Heart left ventricle (tissue), 13 donors: ENCODE data around the gene PTPRN2.

Experiments used
- CTCF ChIP-seq, 12 donors: fragments of 200-600 bp; sonication (generic) in 4 of 12; IDR thresholded peaks; one replicate each; pipeline versions ENCODE4 v1.5.0 to v1.8.0; 2018 to 2022; ENCODE audit warnings: antibody characterized with exemption in 12 of 12, mild to moderate bottlenecking in 5 of 12
- POLR2A ChIP-seq, 2 donors: fragments of 450-650 bp; IDR thresholded peaks; one replicate each; pipeline ENCODE4 v1.6.1; 2017; ENCODE audit warnings: antibody characterized with exemption in 2 of 2, mild to moderate bottlenecking in 2 of 2, moderate library complexity in 2 of 2
- donor health status: ischemic (EF 13 %, LVEDD 7.1; RV severe dilation, severe dysfunction).
- donor health status: DM: no; HTN: yes; CAD: no.
- donor health status: DM: no; HTN: no; CAD: no.
- donor health status: ischemic (EF 25% LVEDD 6.9; RV normal size, moderate dysfunction).
- donor health status: ischemic (EF 25% LVEDD 5.7; RV mildly dilated, moderate dysfunction).
- donor health status: ischemic (EF 35%, LVEDD 5.7; RV mildly dilated, moderate dysfunction).
- donor health status: nonischemic (EF 11% LVEDD 7.7; RV severe dilation, severe dysfunction).
- donor health status: DM: yes; HTN: yes; CAD: no.
- donor health status: PGD.
- donor health status: ischemic (EF 29% LVEDD 5.4; RV normal size, mild dysfunction).
- donor health status: nonischemic (EF 23%, LVEDD 6.1; RV moderate dilation, normal function).

- TF ChIP-seq CTCF (IDR thresholded peaks at IDR 0.05) (no peak), POLR2A (IDR thresholded peaks at IDR 0.05) (no peak)
Measured at GRCh38 chr7:157837047-157837446, 750.6 kb downstream of the PTPRN2 start.
